Pons (tissue), 1 donor: ENCODE results near the gene C9.
"Not testable (repeated sequence)": the region's sequence is repeated elsewhere in the genome, so short reads cannot be mapped to it uniquely, and the experiment has no call there.

Experiments used
- DNase-seq: peaks from one replicate; pipeline ENCODE4 v3.0.0-alpha.2; 2016; ENCODE audit warnings: low spot score

C9 gene

GRCh38 chr5:39371367-39371635 is 7.0 kb upstream of the C9 start:
- no peak for DNase-seq

- no peak for DNase-seq
These were observed 6.5 kb upstream of the C9 start for GRCh38 chr5:39370555-39371366.

GRCh38 chr5:39369123-39369815 is 5.0 kb upstream of the C9 start:
- DNase-seq, result no peak

GRCh38 chr5:39368116-39368515 is 3.8 kb upstream of the C9 start:
- no peak for DNase-seq

GRCh38 chr5:39367711-39368110 is 3.4 kb upstream of the C9 start:
- no peak for DNase-seq

- DNase-seq, result no peak
These were observed 1.1 kb downstream of the C9 start for GRCh38 chr5:39363217-39363616.

- DNase-seq, result no peak
These were observed 1.6 kb downstream of the C9 start for GRCh38 chr5:39362646-39363045.

GRCh38 chr5:39361306-39361705 is 3.0 kb downstream of the C9 start:
- DNase-seq, result no peak

GRCh38 chr5:39360471-39361111 is 3.7 kb downstream of the C9 start:
- no peak for DNase-seq

GRCh38 chr5:39356263-39356662 is 8.0 kb downstream of the C9 start:
- DNase-seq, result no peak

- DNase-seq, result no peak
These were observed 9.0 kb downstream of the C9 start for GRCh38 chr5:39355324-39355723.

- DNase-seq, result no peak
These were observed 10.4 kb downstream of the C9 start for GRCh38 chr5:39353717-39354399.

GRCh38 chr5:39352951-39353350 is 11.3 kb downstream of the C9 start:
- peak; percentile 28 for DNase-seq

- no peak for DNase-seq
These were observed 12.1 kb downstream of the C9 start for GRCh38 chr5:39352170-39352569.

GRCh38 chr5:39349484-39349883 is 14.8 kb downstream of the C9 start:
- no peak for DNase-seq

- DNase-seq, result no peak
These were observed 21.8 kb downstream of the C9 start for GRCh38 chr5:39342460-39342859.

- DNase-seq, result peak; percentile 19
These were observed 22.4 kb downstream of the C9 start for GRCh38 chr5:39341896-39342295.

GRCh38 chr5:39340506-39340905 is 23.8 kb downstream of the C9 start:
- DNase-seq, result no peak

- DNase-seq, result no peak
These were observed 26.9 kb downstream of the C9 start for GRCh38 chr5:39337252-39337915.

GRCh38 chr5:39334296-39334695 is 30.0 kb downstream of the C9 start:
- not testable (repeated sequence) for DNase-seq

GRCh38 chr5:39333104-39333503 is 31.2 kb downstream of the C9 start:
- DNase-seq, result no peak

- DNase-seq, result no peak
These were observed 32.4 kb downstream of the C9 start for GRCh38 chr5:39331861-39332381.
